HepG2 (cell line): ENCODE measurements around the gene TMEM86B. TPM values are rescaled to one million over a fixed set of nuclear protein-coding genes. Genes with fewer than 3 reads are reported as not detected.

Source experiments
- ATAC-seq: fragments of 200-7000 bp; cut with Tn5 transposase; 3 replicates; pipeline ENCODE4 v1.9.1; 2020; ENCODE audit warnings: mild to moderate bottlenecking, moderate library complexity
- BruUV-seq: library from RNA; stranded (reverse); fragments of 400-500 nt; replicated peaks from 2 replicates; lab custom pipeline; 2021; lab: Mats Ljungman, UMichigan
- CTCF ChIA-PET: fragments of 300-600 bp; formaldehyde crosslinking; extraction: SDS; loops from one replicate; lab custom pipeline; 2021; ENCODE audit warnings: low total read pairs, inconsistent platforms, low intra/inter-chr PET ratio; lab: Yijun Ruan, JAX
- POLR2A ChIA-PET: fragments of 350-600 bp; sonication (Branson Sonifier 250); formaldehyde crosslinking; loops from one replicate; lab custom pipeline; 2020; ENCODE audit warnings: antibody characterized with exemption, inconsistent platforms; lab: Yijun Ruan, JAX
- DNase-seq: peaks from one replicate; pipeline ENCODE4 v3.0.0-alpha.2; 2015; ENCODE audit warnings: low spot score
- FAIRE-seq: peaks from 3 replicates; lab custom pipeline; 2011; peaks lifted over from hg19 to GRCh38; lab: Jason Lieb, UNC
- H2AFZ ChIP-seq: one replicate; pipeline ENCODE4 v1.6.1; 2011; ENCODE audit warnings: low read length, inconsistent platforms
- H3K27ac ChIP-seq: fragments of 300-600 bp; 3 replicates; pipeline ENCODE4 v1.8.0; 2011; ENCODE audit warnings: mixed run types, mild to moderate bottlenecking, mixed read lengths, low read length, inconsistent platforms; ENCODE audit not compliant: insufficient read depth; ENCODE audit errors: extremely low read length
- H3K27me3 ChIP-seq, 2 experiments: fragments of 200-600 bp in 1 of 2; 2 replicates in 1 of 2; 3 replicates in 1 of 2; pipeline versions ENCODE4 v1.6.0 to v1.8.0; 2011; ENCODE audit warnings: low read length in 2 of 2, mild to moderate bottlenecking in 2 of 2, moderate library complexity in 2 of 2, inconsistent platforms in 1 of 2; ENCODE audit not compliant: insufficient read depth in 2 of 2, control insufficient read depth in 1 of 2
- H3K36me3 ChIP-seq, 2 experiments: fragments of 200-600 bp in 1 of 2; replicated peaks in 1 of 2; 2 replicates in 1 of 2; 3 replicates in 1 of 2; pipeline versions ENCODE4 v1.5.1 to v1.8.0; 2011; ENCODE audit warnings: low read length in 2 of 2, inconsistent platforms in 1 of 2; ENCODE audit not compliant: insufficient read depth in 2 of 2, control insufficient read depth in 1 of 2
- H3K4me1 ChIP-seq: 2 replicates; pipeline ENCODE4 v1.5.1; 2012; ENCODE audit warnings: low read length, inconsistent platforms; ENCODE audit not compliant: insufficient read depth
- H3K4me2 ChIP-seq: 2 replicates; pipeline ENCODE4 v1.6.0; 2011; ENCODE audit warnings: low read depth, low read length, inconsistent platforms
- H3K4me3 ChIP-seq, 3 experiments: fragments of 200-600 bp in 1 of 3; sonication (generic), shearing (Covaris generic) in 1 of 3; replicated peaks in 1 of 3; 2 replicates each; pipeline ENCODE4 v1.5.1; 2011 to 2016; ENCODE audit warnings: low read length in 3 of 3, inconsistent platforms in 2 of 3, low read depth in 2 of 3, mild to moderate bottlenecking in 2 of 3, control low read depth in 1 of 3, mixed read lengths in 1 of 3; ENCODE audit not compliant: insufficient read depth in 1 of 3
- H3K79me2 ChIP-seq: one replicate; pipeline ENCODE4 v1.6.1; 2011; ENCODE audit warnings: low read length, inconsistent platforms; ENCODE audit not compliant: insufficient read depth
- H3K9ac ChIP-seq: 2 replicates; pipeline ENCODE4 v1.6.0; 2011; ENCODE audit warnings: mild to moderate bottlenecking, low read depth, low read length, inconsistent platforms; ENCODE audit not compliant: insufficient read depth
- H3K9me3 ChIP-seq: 2 replicates; pipeline ENCODE4 v1.5.1; 2012; ENCODE audit warnings: mild to moderate bottlenecking, low read length
- H4K20me1 ChIP-seq: 2 replicates; pipeline ENCODE4 v1.6.0; 2011; ENCODE audit warnings: inconsistent platforms, mild to moderate bottlenecking, low read length, moderate library complexity; ENCODE audit not compliant: insufficient read depth
- KDM3A ChIP-seq: IDR thresholded peaks from 2 replicates; pipeline ENCODE4 v1.6.1; 2018; ENCODE audit warnings: low read depth, missing compliant biosample characterization
- ONECUT2 ChIP-seq: sonication (generic); formaldehyde crosslinking; IDR thresholded peaks from 2 replicates; pipeline ENCODE4 v1.4.0; 2020; ENCODE audit warnings: missing genetic modification reagents
- TOE1 ChIP-seq: sonication (generic); formaldehyde crosslinking; IDR thresholded peaks from 2 replicates; pipeline ENCODE4 v1.4.0; 2020; ENCODE audit warnings: mild to moderate bottlenecking, missing genetic modification reagents
- YY1 ChIP-seq: IDR thresholded peaks from 2 replicates; pipeline ENCODE4 v1.6.1; 2011; ENCODE audit warnings: low read length, low read depth, moderate library complexity, mild to moderate bottlenecking; ENCODE audit not compliant: insufficient read depth, insufficient replicate concordance
- ZNF235 ChIP-seq: sonication (generic); formaldehyde crosslinking; IDR thresholded peaks from 2 replicates; pipeline ENCODE4 v1.8.1; 2023; ENCODE audit warnings: mild to moderate bottlenecking, missing genetic modification reagents, borderline replicate concordance
- ZNF589 ChIP-seq: sonication (generic); formaldehyde crosslinking; conservative IDR thresholded peaks from 2 replicates; pipeline ENCODE4 v1.8.0; 2022; ENCODE audit warnings: mild to moderate bottlenecking, moderate library complexity, missing genetic modification reagents
- ZNF768 ChIP-seq: sonication (generic); formaldehyde crosslinking; IDR thresholded peaks from 2 replicates; pipeline ENCODE4 v1.4.0; 2020; ENCODE audit warnings: missing genetic modification reagents
- ZNF839 ChIP-seq: sonication (generic); formaldehyde crosslinking; IDR thresholded peaks from 2 replicates; pipeline ENCODE4 v1.4.0; 2020; ENCODE audit warnings: missing genetic modification reagents, mild to moderate bottlenecking, borderline replicate concordance
- WGBS: methylation state at CpG from one replicate; pipeline ENCODE4 v1.1.6; 2017; ENCODE audit warnings: low lambda C conversion rate; 5-methylcytosine and 5-hydroxymethylcytosine counted together
- in situ Hi-C: cut with HindIII; loops from 2 replicates; pipeline ENCODE4 v1.10.0; 2017; ENCODE audit warnings: low pct_unique_long_range_greater_than_20kb; ENCODE audit not compliant: extremely low pct_ligation_motif_present
- intact Hi-C: fragments of 100-400 bp; cut with micrococcal nuclease; formaldehyde crosslinking; loops from one replicate; pipeline ENCODE4 v1.10.0; 2022; ENCODE audit not compliant: unreplicated experiment
- polyA plus RNA-seq, 8 experiments: library from polyadenylated mRNA; depleted of rRNA in 3 of 8; stranded (reverse) in 7 of 8; unstranded in 1 of 8; fragments of >200 nt; fragmentation: Illumina TruSeq in 4 of 8; extraction: Trizol in 4 of 8; gene quantifications; 2 replicates each; pipeline versions ENCODE4 v1.2.1 to v1.2.3, GENCODE V29; 2011 to 2016; ENCODE audit warnings: low read depth in 4 of 8, missing spikeins in 1 of 8, mixed read lengths in 1 of 8; ENCODE audit not compliant: insufficient read depth in 1 of 8
- total RNA-seq, 5 experiments: library from RNA; depleted of rRNA; stranded (reverse); fragments of >200 nt; fragmentation: Illumina TruSeq; extraction: Trizol; gene quantifications; 2 replicates each; pipeline ENCODE4 v1.2.3, GENCODE V29; 2016; ENCODE audit warnings: low read depth in 1 of 5
- TF ChIP-seq, protein P1 (sequence below): sonication (generic); formaldehyde crosslinking; IDR thresholded peaks from 2 replicates; pipeline ENCODE4 v1.8.0; 2022; ENCODE audit warnings: mild to moderate bottlenecking, missing genetic modification reagents, moderate library complexity
- TF ChIP-seq, protein P2 (sequence below): sonication (generic); formaldehyde crosslinking; IDR thresholded peaks from 2 replicates; pipeline ENCODE4 v1.8.0; 2023; ENCODE audit warnings: mild to moderate bottlenecking, missing genetic modification reagents
- TF ChIP-seq, protein P3 (sequence below): sonication (generic); formaldehyde crosslinking; IDR thresholded peaks from 2 replicates; pipeline ENCODE4 v1.4.0; 2020; ENCODE audit warnings: missing genetic modification reagents
- TF ChIP-seq, protein P4 (sequence below): sonication (generic); formaldehyde crosslinking; IDR thresholded peaks from 2 replicates; pipeline ENCODE4 v1.4.0; 2020; ENCODE audit warnings: missing genetic modification reagents
- TF ChIP-seq, protein P5 (sequence below): sonication (generic); formaldehyde crosslinking; IDR thresholded peaks from 2 replicates; pipeline ENCODE4 v1.5.0; 2020; ENCODE audit warnings: mild to moderate bottlenecking, missing genetic modification reagents
- TF ChIP-seq, protein P6 (sequence below): sonication (generic); formaldehyde crosslinking; IDR thresholded peaks from 2 replicates; pipeline ENCODE4 v1.5.0; 2020; ENCODE audit warnings: missing genetic modification reagents

TMEM86B gene
- total and polyA plus RNA-seq, 2 of the 13 experiments (the other 11 are each of a cell fraction or from before 2014, with no cell fraction given) = 7.7 to 9.6 TPM

DNA sequence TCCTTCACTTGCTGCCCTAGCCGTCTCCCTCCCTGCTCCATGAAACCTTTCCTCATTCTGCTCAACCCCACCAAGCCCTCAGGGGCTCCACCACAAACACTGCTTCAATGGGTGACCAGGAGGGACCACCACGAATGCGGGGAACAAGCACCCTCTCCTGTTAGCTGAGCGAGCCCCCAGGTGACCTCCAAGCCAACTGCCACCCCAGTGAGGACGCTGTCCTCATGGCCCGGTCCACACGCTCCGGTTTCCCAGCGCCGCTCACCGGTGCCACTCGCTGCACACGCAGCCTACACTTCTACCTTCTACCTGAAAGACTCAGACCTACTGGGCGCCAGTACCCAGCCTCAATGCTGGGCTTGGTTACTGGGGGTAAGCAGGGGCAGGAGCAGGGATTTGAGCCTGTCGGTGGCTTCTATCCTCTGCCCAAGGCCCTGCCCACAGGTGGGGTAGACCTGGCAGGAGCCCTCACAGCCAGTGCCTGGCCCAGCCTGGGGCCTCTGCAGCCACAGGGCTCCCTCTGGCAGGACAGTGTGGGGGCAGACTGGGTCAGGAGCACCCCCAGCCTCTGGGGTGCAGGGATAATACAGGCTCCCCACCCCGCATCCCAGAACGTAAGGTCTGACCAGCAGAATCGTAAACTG is 704 bp upstream of the TMEM86B start:
- Histone ChIP-seq H3K4me3 (peak overlapping the region in 1 of 3 experiments; percentile 67; a peak in 1 of 6 replicates), H3K27ac (peak overlapping the region; percentile 76), H3K9me3 (no peaks in the 10 kb centered on the region), H2AFZ (no peak overlapping the region), H3K4me2 (peak overlapping the region; percentile 88), H3K9ac (peak overlapping the region; percentile 60; the same call in 1 of the 2 replicates), H3K36me3 (peaks cover 14 to 43% of the 10 kb centered on the region in 2 experiments; a peak in 4 of 5 replicates), H4K20me1 (no peaks in the 10 kb centered on the region), H3K4me1 (peaks cover 71% of the 10 kb centered on the region), H3K79me2 (peaks cover 4% of the 10 kb centered on the region), H3K27me3 (no peaks in the 10 kb centered on the region)
- BruUV-seq = TSS peak; percentile 41
- FAIRE-seq (no peak), ATAC-seq (peak; percentile 31), DNase-seq (no peak)
- POLR2A ChIA-PET = interaction anchor here (0.6 to 2.3 kb wide), 4 partner anchors 22 to 30 kb away, joined by 3 to 12 read pairs (median 6); partner anchors contain the start of gene PPP6R1
- CTCF ChIA-PET = no interaction called here
- 76% methylated on average over 17 of the region's 18 CpGs for WGBS
- in situ Hi-C loops = no loop called here
- intact Hi-C loops = no loop called here
- TF ChIP-seq, protein P1, sequence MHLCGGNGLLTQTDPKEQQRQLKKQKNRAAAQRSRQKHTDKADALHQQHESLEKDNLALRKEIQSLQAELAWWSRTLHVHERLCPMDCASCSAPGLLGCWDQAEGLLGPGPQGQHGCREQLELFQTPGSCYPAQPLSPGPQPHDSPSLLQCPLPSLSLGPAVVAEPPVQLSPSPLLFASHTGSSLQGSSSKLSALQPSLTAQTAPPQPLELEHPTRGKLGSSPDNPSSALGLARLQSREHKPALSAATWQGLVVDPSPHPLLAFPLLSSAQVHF (CRISPR knock-in tag) = no peak
- no peak for TF ChIP-seq YY1
- no peak for TF ChIP-seq ZNF589 (CRISPR knock-in tag)
- TF ChIP-seq, protein P2, sequence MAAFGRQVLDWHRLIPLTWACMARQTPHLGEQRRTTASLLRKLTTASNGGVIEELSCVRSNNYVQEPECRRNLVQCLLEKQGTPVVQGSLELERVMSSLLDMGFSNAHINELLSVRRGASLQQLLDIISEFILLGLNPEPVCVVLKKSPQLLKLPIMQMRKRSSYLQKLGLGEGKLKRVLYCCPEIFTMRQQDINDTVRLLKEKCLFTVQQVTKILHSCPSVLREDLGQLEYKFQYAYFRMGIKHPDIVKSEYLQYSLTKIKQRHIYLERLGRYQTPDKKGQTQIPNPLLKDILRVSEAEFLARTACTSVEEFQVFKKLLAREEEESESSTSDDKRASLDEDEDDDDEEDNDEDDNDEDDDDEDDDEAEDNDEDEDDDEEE (CRISPR knock-in tag) = no peak
- no peak for TF ChIP-seq TOE1 (CRISPR knock-in tag)
- no peak for TF ChIP-seq ZNF768 (CRISPR knock-in tag)
- TF ChIP-seq KDM3A (CRISPR knock-in tag) = no peak
- TF ChIP-seq, protein P3, sequence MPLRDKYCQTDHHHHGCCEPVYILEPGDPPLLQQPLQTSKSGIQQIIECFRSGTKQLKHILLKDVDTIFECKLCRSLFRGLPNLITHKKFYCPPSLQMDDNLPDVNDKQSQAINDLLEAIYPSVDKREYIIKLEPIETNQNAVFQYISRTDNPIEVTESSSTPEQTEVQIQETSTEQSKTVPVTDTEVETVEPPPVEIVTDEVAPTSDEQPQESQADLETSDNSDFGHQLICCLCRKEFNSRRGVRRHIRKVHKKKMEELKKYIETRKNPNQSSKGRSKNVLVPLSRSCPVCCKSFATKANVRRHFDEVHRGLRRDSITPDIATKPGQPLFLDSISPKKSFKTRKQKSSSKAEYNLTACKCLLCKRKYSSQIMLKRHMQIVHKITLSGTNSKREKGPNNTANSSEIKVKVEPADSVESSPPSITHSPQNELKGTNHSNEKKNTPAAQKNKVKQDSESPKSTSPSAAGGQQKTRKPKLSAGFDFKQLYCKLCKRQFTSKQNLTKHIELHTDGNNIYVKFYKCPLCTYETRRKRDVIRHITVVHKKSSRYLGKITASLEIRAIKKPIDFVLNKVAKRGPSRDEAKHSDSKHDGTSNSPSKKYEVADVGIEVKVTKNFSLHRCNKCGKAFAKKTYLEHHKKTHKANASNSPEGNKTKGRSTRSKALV (CRISPR knock-in tag) = 0 out of 2 replicates have a peak, but pooled peaks have one; percentile 22
- TF ChIP-seq, protein P4, sequence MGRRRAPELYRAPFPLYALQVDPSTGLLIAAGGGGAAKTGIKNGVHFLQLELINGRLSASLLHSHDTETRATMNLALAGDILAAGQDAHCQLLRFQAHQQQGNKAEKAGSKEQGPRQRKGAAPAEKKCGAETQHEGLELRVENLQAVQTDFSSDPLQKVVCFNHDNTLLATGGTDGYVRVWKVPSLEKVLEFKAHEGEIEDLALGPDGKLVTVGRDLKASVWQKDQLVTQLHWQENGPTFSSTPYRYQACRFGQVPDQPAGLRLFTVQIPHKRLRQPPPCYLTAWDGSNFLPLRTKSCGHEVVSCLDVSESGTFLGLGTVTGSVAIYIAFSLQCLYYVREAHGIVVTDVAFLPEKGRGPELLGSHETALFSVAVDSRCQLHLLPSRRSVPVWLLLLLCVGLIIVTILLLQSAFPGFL (CRISPR knock-in tag) = no peak
- TF ChIP-seq ONECUT2 (CRISPR knock-in tag) = no peak
- TF ChIP-seq, protein P5, sequence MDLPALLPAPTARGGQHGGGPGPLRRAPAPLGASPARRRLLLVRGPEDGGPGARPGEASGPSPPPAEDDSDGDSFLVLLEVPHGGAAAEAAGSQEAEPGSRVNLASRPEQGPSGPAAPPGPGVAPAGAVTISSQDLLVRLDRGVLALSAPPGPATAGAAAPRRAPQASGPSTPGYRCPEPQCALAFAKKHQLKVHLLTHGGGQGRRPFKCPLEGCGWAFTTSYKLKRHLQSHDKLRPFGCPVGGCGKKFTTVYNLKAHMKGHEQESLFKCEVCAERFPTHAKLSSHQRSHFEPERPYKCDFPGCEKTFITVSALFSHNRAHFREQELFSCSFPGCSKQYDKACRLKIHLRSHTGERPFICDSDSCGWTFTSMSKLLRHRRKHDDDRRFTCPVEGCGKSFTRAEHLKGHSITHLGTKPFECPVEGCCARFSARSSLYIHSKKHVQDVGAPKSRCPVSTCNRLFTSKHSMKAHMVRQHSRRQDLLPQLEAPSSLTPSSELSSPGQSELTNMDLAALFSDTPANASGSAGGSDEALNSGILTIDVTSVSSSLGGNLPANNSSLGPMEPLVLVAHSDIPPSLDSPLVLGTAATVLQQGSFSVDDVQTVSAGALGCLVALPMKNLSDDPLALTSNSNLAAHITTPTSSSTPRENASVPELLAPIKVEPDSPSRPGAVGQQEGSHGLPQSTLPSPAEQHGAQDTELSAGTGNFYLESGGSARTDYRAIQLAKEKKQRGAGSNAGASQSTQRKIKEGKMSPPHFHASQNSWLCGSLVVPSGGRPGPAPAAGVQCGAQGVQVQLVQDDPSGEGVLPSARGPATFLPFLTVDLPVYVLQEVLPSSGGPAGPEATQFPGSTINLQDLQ = no peak
- TF ChIP-seq, protein P6, sequence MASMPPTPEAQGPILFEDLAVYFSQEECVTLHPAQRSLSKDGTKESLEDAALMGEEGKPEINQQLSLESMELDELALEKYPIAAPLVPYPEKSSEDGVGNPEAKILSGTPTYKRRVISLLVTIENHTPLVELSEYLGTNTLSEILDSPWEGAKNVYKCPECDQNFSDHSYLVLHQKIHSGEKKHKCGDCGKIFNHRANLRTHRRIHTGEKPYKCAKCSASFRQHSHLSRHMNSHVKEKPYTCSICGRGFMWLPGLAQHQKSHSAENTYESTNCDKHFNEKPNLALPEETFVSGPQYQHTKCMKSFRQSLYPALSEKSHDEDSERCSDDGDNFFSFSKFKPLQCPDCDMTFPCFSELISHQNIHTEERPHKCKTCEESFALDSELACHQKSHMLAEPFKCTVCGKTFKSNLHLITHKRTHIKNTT (CRISPR knock-in tag) = no peak
- 0 out of 2 replicates have a peak, but pooled peaks have one; percentile 56 for TF ChIP-seq ZNF235 (CRISPR knock-in tag)
- 0 out of 2 replicates have a peak, but pooled peaks have one; percentile 13 for TF ChIP-seq ZNF839 (CRISPR knock-in tag)
